Activated naive CD4-positive, alpha-beta T cell treated with anti-CD3 and anti-CD28 coated beads, Interleukin-2, amount 50 U/mL, for 24 hours (primary cell): ENCODE data around the gene FAM107B.
A peak's percentile ranks its signal among the peaks of the same experiment; 100 is the strongest.

Experiments used
- H3K27ac Mint-ChIP-seq: one replicate; pipeline ENCODE4 v1.8.0; 2021; ENCODE audit warnings: mild to moderate bottlenecking, mixed read lengths
- H3K27me3 Mint-ChIP-seq: one replicate; pipeline ENCODE4 v1.8.0; 2021; ENCODE audit warnings: mixed read lengths
- H3K36me3 Mint-ChIP-seq: one replicate; pipeline ENCODE4 v1.8.0; 2021; ENCODE audit warnings: mixed read lengths
- H3K4me1 Mint-ChIP-seq: one replicate; pipeline ENCODE4 v1.8.0; 2021; ENCODE audit warnings: mixed read lengths
- H3K4me3 Mint-ChIP-seq: one replicate; pipeline ENCODE4 v1.8.0; 2021; ENCODE audit warnings: mild to moderate bottlenecking, mixed read lengths
- H3K9me3 Mint-ChIP-seq: one replicate; pipeline ENCODE4 v1.8.0; 2021; ENCODE audit warnings: mixed read lengths

Gene FAM107B

GRCh38 chr10:14540611-14541010, 234.1 kb downstream of the FAM107B start:
- no peaks in the 10 kb centered on the region for H3K27me3 Mint-ChIP-seq
- no peaks in the 10 kb centered on the region for H3K9me3 Mint-ChIP-seq
- H3K27ac Mint-ChIP-seq: peak overlapping the region; percentile 92
- peaks cover 16% of the 10 kb centered on the region for H3K36me3 Mint-ChIP-seq
- peaks cover 94% of the 10 kb centered on the region for H3K4me1 Mint-ChIP-seq
- no peak overlapping the region for H3K4me3 Mint-ChIP-seq

GRCh38 chr10:14540062-14540461, 234.6 kb downstream of the FAM107B start:
- H3K27ac Mint-ChIP-seq: peak overlapping the region; percentile 92
- H3K27me3 Mint-ChIP-seq: no peaks in the 10 kb centered on the region
- H3K9me3 Mint-ChIP-seq: no peaks in the 10 kb centered on the region
- peaks cover 94% of the 10 kb centered on the region for H3K4me1 Mint-ChIP-seq
- peaks cover 16% of the 10 kb centered on the region for H3K36me3 Mint-ChIP-seq
- H3K4me3 Mint-ChIP-seq: no peak overlapping the region

- H3K36me3 Mint-ChIP-seq: peaks cover 19% of the 10 kb centered on the region
- H3K27ac Mint-ChIP-seq: peak overlapping the region; percentile 89
- H3K27me3 Mint-ChIP-seq: no peaks in the 10 kb centered on the region
- peak overlapping the region; percentile 39 for H3K4me3 Mint-ChIP-seq
- H3K9me3 Mint-ChIP-seq: no peaks in the 10 kb centered on the region
- peaks cover 94% of the 10 kb centered on the region for H3K4me1 Mint-ChIP-seq
Measured at GRCh38 chr10:14539176-14539575, 235.5 kb downstream of the FAM107B start.

GRCh38 chr10:14536241-14537213, 238.2 kb downstream of the FAM107B start:
- Mint-ChIP-seq H3K4me3 (no peak overlapping the region), H3K27me3 (no peaks in the 10 kb centered on the region), H3K4me1 (peaks cover 96% of the 10 kb centered on the region), H3K27ac (no peak overlapping the region), H3K9me3 (no peaks in the 10 kb centered on the region), H3K36me3 (peaks cover 20% of the 10 kb centered on the region)

GRCh38 chr10:14535457-14536130, 239.1 kb downstream of the FAM107B start:
- Mint-ChIP-seq H3K4me3 (no peak overlapping the region), H3K27me3 (no peaks in the 10 kb centered on the region), H3K9me3 (no peaks in the 10 kb centered on the region), H3K27ac (peak overlapping the region; percentile 75), H3K4me1 (peaks cover 94% of the 10 kb centered on the region), H3K36me3 (peaks cover 13% of the 10 kb centered on the region)

- peaks cover 12% of the 10 kb centered on the region for H3K36me3 Mint-ChIP-seq
- H3K9me3 Mint-ChIP-seq: no peaks in the 10 kb centered on the region
- no peaks in the 10 kb centered on the region for H3K27me3 Mint-ChIP-seq
- peaks cover 94% of the 10 kb centered on the region for H3K4me1 Mint-ChIP-seq
- no peak overlapping the region for H3K4me3 Mint-ChIP-seq
- H3K27ac Mint-ChIP-seq: peak overlapping the region; percentile 66
Measured at GRCh38 chr10:14534152-14534551, 240.5 kb downstream of the FAM107B start.

GRCh38 chr10:14533295-14533694, 241.4 kb downstream of the FAM107B start:
- no peaks in the 10 kb centered on the region for H3K27me3 Mint-ChIP-seq
- H3K4me3 Mint-ChIP-seq: no peak overlapping the region
- H3K4me1 Mint-ChIP-seq: peaks cover 94% of the 10 kb centered on the region
- H3K36me3 Mint-ChIP-seq: peaks cover 14% of the 10 kb centered on the region
- peak overlapping the region; percentile 84 for H3K27ac Mint-ChIP-seq
- no peaks in the 10 kb centered on the region for H3K9me3 Mint-ChIP-seq

- H3K9me3 Mint-ChIP-seq: no peaks in the 10 kb centered on the region
- peaks cover 13% of the 10 kb centered on the region for H3K36me3 Mint-ChIP-seq
- H3K27me3 Mint-ChIP-seq: no peaks in the 10 kb centered on the region
- no peak overlapping the region for H3K4me3 Mint-ChIP-seq
- peaks cover 95% of the 10 kb centered on the region for H3K4me1 Mint-ChIP-seq
- peak overlapping the region; percentile 84 for H3K27ac Mint-ChIP-seq
Measured at GRCh38 chr10:14532473-14533251, 242.0 kb downstream of the FAM107B start.

- Mint-ChIP-seq H3K4me3 (no peak overlapping the region), H3K36me3 (peaks cover 17% of the 10 kb centered on the region), H3K4me1 (peaks cover 97% of the 10 kb centered on the region), H3K9me3 (no peaks in the 10 kb centered on the region), H3K27ac (peak overlapping the region; percentile 25), H3K27me3 (no peaks in the 10 kb centered on the region)
Measured at GRCh38 chr10:14531974-14532373, 242.7 kb downstream of the FAM107B start.

GRCh38 chr10:14530465-14530864, 244.2 kb downstream of the FAM107B start:
- H3K9me3 Mint-ChIP-seq: no peaks in the 10 kb centered on the region
- no peaks in the 10 kb centered on the region for H3K27me3 Mint-ChIP-seq
- peaks cover 21% of the 10 kb centered on the region for H3K36me3 Mint-ChIP-seq
- H3K4me3 Mint-ChIP-seq: no peak overlapping the region
- peak overlapping the region; percentile 77 for H3K27ac Mint-ChIP-seq
- peaks cover 94% of the 10 kb centered on the region for H3K4me1 Mint-ChIP-seq

- Mint-ChIP-seq H3K36me3 (peaks cover 18% of the 10 kb centered on the region), H3K4me3 (peak overlapping the region; percentile 33)
Measured at GRCh38 chr10:14529351-14529750, 245.3 kb downstream of the FAM107B start.

GRCh38 chr10:14528450-14528849, 246.2 kb downstream of the FAM107B start:
- peak overlapping the region; percentile 56 for H3K27ac Mint-ChIP-seq
- peaks cover 18% of the 10 kb centered on the region for H3K36me3 Mint-ChIP-seq
- peak overlapping the region; percentile 35 for H3K4me3 Mint-ChIP-seq
- no peaks in the 10 kb centered on the region for H3K27me3 Mint-ChIP-seq
- peaks cover 87% of the 10 kb centered on the region for H3K4me1 Mint-ChIP-seq
- no peaks in the 10 kb centered on the region for H3K9me3 Mint-ChIP-seq

More at GRCh38 chr10:14529351-14529750, 245.3 kb downstream of the FAM107B start:
- Mint-ChIP-seq H3K27ac (peak overlapping the region; percentile 41), H3K4me1 (peaks cover 93% of the 10 kb centered on the region), H3K9me3 (no peaks in the 10 kb centered on the region), H3K27me3 (no peaks in the 10 kb centered on the region)

- Mint-ChIP-seq H3K27me3 (no peaks in the 10 kb centered on the region), H3K4me3 (peak overlapping the region; percentile 35), H3K36me3 (peaks cover 17% of the 10 kb centered on the region), H3K27ac (peak overlapping the region; percentile 72), H3K4me1 (peaks cover 87% of the 10 kb centered on the region), H3K9me3 (no peaks in the 10 kb centered on the region)
Measured at GRCh38 chr10:14527915-14528314, 246.8 kb downstream of the FAM107B start.

GRCh38 chr10:14527134-14527844, 247.4 kb downstream of the FAM107B start:
- Mint-ChIP-seq H3K27ac (peak overlapping the region; percentile 64), H3K27me3 (no peaks in the 10 kb centered on the region), H3K9me3 (no peaks in the 10 kb centered on the region), H3K4me3 (peak overlapping the region; percentile 54), H3K4me1 (peaks cover 81% of the 10 kb centered on the region), H3K36me3 (peaks cover 15% of the 10 kb centered on the region)

GRCh38 chr10:14526326-14526725, 248.4 kb downstream of the FAM107B start:
- H3K9me3 Mint-ChIP-seq: no peaks in the 10 kb centered on the region
- H3K27me3 Mint-ChIP-seq: no peaks in the 10 kb centered on the region
- H3K36me3 Mint-ChIP-seq: peaks cover 21% of the 10 kb centered on the region
- H3K4me3 Mint-ChIP-seq: no peak overlapping the region
- H3K27ac Mint-ChIP-seq: peak overlapping the region; percentile 80
- peaks cover 78% of the 10 kb centered on the region for H3K4me1 Mint-ChIP-seq
